NOMO-1 (cell line): Measurements from ENCODE around the gene LRP1B.

Experiments used
- DNase-seq, 2 experiments: peaks; one replicate each; lab custom pipeline; 2025; ENCODE audit not compliant: unreplicated experiment in 2 of 2; lab: John Stamatoyannopoulos, UW

Gene LRP1B

GRCh38 chr2:141529659-141530058 lies 601.2 kb downstream of the LRP1B start:
- no peak for DNase-seq

DNA sequence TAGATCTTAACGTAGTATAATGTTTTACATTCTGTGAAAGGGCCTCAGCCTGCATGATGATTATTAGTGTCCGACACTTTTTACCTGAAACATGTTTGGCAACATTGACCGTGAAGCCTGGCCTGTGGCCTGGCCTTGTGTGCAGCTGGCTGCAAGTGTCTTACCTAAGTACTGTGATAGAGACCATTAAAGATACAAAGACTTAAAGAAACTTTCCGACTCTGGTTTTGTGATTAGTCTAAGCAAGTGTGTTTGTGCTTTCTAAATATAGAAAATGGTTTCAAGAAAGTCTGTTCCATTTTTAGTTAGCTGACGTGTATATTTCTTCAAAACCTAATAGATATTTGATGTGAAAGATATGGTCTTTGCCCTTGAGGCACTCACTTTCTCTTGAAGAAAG lies 601.8 kb downstream of the LRP1B start:
- no peak for DNase-seq

- DNase-seq: no peak
Observed at GRCh38 chr2:141526760-141527159, 604.1 kb downstream of the LRP1B start.

DNA sequence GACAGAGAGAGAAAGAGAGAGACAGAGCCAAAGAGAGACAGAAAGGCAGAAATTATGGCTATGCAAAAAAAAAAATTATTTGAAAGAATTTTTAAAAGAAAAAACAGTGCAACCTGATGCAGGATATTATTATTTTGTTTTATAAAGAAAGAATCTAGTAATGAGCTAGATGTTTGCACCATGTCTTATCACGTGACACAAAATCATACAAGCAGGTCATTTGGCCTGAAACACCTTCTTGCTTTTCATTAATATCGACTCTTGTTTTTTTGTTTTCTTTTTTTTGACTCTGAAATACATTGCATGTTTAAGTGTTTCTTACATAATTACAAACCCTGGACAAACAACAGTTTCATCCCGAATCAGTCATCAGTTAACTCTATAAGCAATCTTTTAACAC lies 606.0 kb downstream of the LRP1B start:
- no peak for DNase-seq

- no peak for DNase-seq
Observed at GRCh38 chr2:141523199-141523598, 607.6 kb downstream of the LRP1B start.

- DNase-seq: no peak
Observed at GRCh38 chr2:141522702-141523101, 608.1 kb downstream of the LRP1B start.

GRCh38 chr2:141522048-141522447 lies 608.8 kb downstream of the LRP1B start:
- DNase-seq: no peak

- DNase-seq: no peak
Observed at GRCh38 chr2:141519906-141520305, 610.9 kb downstream of the LRP1B start.

GRCh38 chr2:141517852-141518421 lies 612.9 kb downstream of the LRP1B start:
- DNase-seq: no peak

DNA sequence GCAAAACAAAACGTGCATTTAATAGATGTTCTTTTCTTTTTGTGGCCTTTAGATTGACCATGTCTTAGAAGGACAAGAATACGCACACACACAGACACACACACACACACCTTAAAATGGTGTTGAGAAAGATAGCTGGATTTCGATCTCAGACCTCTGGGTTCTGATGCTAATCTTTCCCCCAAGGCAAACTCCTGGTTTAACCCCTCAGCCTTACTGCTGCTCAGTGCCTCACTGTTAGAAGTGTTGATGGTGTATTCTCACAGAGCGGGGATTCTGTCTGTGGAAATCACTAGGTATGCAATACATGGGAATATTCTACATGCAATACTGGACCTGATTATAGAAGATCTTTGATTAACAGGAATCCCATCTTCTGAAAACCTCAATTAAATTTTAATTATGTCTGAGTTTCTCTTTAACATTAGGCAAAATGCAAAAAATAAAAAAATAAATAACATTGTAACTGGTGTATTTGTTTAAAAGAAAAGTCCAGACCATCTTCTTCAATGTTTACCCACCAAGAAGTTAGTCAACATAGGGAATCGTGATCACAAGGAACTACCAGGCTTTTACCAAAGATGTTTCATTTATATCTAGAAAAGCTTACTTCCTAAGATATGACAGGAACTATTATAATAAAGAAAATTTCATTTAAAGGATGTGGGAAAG lies 613.5 kb downstream of the LRP1B start:
- DNase-seq: no peak

DNA sequence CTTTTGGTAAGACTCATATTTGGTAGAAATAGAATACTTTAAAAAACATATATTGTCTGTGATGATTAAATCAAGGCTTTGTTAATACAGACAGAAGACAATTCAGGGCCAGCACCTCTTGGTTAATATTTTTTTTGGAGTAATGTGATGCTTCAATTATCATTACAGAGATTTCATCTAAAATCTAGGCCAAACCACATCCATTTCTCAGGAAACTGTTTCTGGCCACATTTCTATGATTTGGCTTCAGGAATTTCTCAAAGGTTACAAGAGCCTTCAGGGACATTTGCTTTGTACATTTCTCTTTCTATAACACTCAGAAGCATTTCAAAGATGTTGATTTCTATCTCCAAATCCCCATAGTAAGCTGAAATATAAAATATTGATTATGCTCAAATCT lies 614.9 kb downstream of the LRP1B start:
- no peak for DNase-seq

- no peak for DNase-seq
Observed at GRCh38 chr2:141513853-141514252, 617.0 kb downstream of the LRP1B start.

- no peak for DNase-seq
Observed at GRCh38 chr2:141508806-141509595, 621.8 kb downstream of the LRP1B start.

DNA sequence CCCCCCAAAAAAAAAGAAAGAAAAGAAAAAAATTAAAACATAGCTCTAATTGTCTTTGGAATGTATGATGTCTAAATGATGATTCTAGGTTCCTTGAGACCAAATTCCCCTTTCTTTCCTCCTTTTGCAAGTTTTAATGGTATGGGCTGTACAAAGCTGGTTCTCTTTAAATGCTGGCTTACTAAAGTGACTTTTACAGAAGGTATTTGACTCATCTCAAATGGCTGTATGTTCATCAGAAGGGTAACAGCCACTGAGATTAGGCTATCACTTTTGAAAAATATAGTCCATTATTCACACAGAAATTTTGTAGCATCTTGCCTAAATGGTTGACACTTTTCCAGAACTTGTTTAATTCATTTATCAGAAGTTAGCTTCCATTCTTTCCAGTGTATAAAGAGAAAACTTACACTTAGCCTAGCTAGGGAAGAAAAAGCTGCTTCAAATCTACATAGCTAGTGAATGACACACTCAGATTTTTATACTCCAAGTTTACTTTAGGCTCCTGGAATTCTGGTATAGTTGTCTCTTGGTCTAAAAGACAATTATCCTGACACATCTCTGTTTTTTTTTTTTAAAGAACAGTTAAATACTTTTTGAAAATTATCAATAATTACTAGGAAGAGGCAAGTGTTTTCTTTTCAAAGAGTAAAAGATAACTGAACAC lies 622.6 kb downstream of the LRP1B start:
- DNase-seq: no peak

GRCh38 chr2:141506135-141506534 lies 624.7 kb downstream of the LRP1B start:
- no peak for DNase-seq

DNA sequence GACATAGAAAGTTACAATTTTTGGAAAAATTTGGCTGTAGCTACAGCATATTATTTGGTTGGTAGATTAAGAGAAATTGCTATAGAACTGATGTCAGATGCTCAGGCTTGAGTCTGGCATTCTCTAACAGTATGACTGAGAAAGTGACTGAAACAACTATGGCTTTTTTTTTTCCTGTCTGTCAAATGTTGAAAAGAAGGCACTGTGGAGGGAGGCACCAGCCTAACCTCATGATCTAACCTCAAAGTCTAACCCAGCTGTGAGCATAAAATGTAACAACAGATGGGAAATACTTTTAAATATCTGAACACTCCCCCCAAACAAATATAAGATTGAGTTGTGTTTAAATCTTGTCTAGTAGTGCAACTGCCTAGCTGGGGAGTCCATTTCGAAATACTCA lies 629.1 kb downstream of the LRP1B start:
- DNase-seq: no peak

GRCh38 chr2:141499123-141499522 lies 631.7 kb downstream of the LRP1B start:
- DNase-seq: no peak

GRCh38 chr2:141498561-141498960 lies 632.3 kb downstream of the LRP1B start:
- no peak for DNase-seq

GRCh38 chr2:141497272-141497671 lies 633.5 kb downstream of the LRP1B start:
- DNase-seq: peak; percentile 22 to 66

DNA sequence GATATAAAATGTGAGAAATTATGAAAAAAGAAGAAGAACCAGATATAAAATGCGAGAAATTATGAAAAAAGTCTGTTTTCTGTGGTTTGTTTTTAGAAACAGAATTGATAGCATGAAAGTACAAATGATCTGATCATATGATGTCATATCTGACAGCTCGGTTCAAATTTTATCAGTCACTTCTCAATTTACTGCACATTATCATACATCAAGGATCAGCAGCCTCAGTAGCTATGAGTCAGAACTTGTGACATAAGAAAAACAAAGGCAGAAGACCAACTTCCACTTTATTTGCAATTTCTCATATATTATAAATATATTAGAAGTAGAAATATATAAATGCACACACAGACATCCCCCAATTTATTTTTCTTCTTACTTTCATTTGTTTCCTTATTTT lies 634.0 kb downstream of the LRP1B start:
- peak; percentile 7 to 59 for DNase-seq

DNA sequence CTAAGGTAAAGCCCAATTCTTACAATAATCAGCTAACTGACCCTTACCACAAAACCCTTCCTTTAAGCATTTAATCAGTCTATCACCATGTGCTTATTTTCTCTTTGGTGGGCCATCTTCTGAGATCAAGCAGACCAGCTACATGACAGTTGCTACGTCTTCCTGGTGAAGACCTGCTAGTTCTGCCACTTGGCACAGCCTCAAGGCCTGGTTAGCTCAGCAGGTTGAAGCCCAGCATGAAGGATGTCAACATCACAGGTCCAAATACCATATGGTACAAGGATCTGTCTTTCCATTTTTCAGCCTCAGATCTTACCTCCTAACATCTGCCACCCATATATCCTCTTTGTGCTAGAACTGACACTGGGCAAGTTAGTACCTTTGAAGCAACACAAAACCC lies 636.9 kb downstream of the LRP1B start:
- no peak for DNase-seq

GRCh38 chr2:141492816-141493215 lies 638.0 kb downstream of the LRP1B start:
- no peak for DNase-seq
